GM21367 (cell line): ENCODE data around the gene PPFIBP1.
"Not testable (repeated sequence)": the region's sequence is repeated elsewhere in the genome, so short reads cannot be mapped to it uniquely, and the experiment has no call there.

Source experiments
- ATAC-seq: cut with Tn5 transposase; IDR thresholded peaks from one replicate; pipeline ENCODE4 v1.9.1; 2021; ENCODE audit not compliant: unreplicated experiment

PPFIBP1 gene

GRCh38 chr12:27541031-27541719 is 17.2 kb downstream of the PPFIBP1 start:
- no peak for ATAC-seq

GRCh38 chr12:27542628-27543027 is 18.6 kb downstream of the PPFIBP1 start:
- no peak for ATAC-seq

- not testable (repeated sequence) for ATAC-seq
These were observed 20.9 kb downstream of the PPFIBP1 start for GRCh38 chr12:27544858-27545257.

GRCh38 chr12:27545665-27546064 is 21.7 kb downstream of the PPFIBP1 start:
- ATAC-seq = no peak

GRCh38 chr12:27547592-27547991 is 23.6 kb downstream of the PPFIBP1 start:
- no peak for ATAC-seq

GRCh38 chr12:27548301-27549199 is 24.5 kb downstream of the PPFIBP1 start:
- ATAC-seq = no peak

- ATAC-seq = no peak
These were observed 25.3 kb downstream of the PPFIBP1 start for GRCh38 chr12:27549236-27549800.

GRCh38 chr12:27549801-27550652 is 26.0 kb downstream of the PPFIBP1 start:
- ATAC-seq = no peak

- ATAC-seq = no peak
These were observed 26.6 kb downstream of the PPFIBP1 start for GRCh38 chr12:27550653-27550975.

GRCh38 chr12:27551172-27551840 is 27.3 kb downstream of the PPFIBP1 start:
- no peak for ATAC-seq

- no peak for ATAC-seq
These were observed 28.2 kb downstream of the PPFIBP1 start for GRCh38 chr12:27552235-27552634.

GRCh38 chr12:27552886-27553560 is 29.0 kb downstream of the PPFIBP1 start:
- ATAC-seq = no peak

GRCh38 chr12:27553941-27554340 is 29.9 kb downstream of the PPFIBP1 start:
- ATAC-seq = no peak

- ATAC-seq = no peak
These were observed 30.6 kb downstream of the PPFIBP1 start for GRCh38 chr12:27554421-27555186.

- ATAC-seq = no peak
These were observed 31.4 kb downstream of the PPFIBP1 start for GRCh38 chr12:27555361-27555760.

GRCh38 chr12:27555925-27556778 is 32.1 kb downstream of the PPFIBP1 start:
- no peak for ATAC-seq

GRCh38 chr12:27560126-27560525 is 36.1 kb downstream of the PPFIBP1 start:
- ATAC-seq = no peak
